MM.1S (cell line): ENCODE results near the gene GPR42.

Experiments
- DNase-seq: peaks from one replicate; pipeline ENCODE4 v3.0.0-alpha.2; 2015
- H2AFZ ChIP-seq: fragments of 300-600 bp; sonication (generic); 2 replicates; pipeline ENCODE4 v1.6.0; 2016; ENCODE audit warnings: antibody characterized with exemption, low read length
- H3F3A ChIP-seq: fragments of 300-600 bp; sonication (generic); 2 replicates; pipeline ENCODE4 v1.6.1; 2016; ENCODE audit warnings: mild to moderate bottlenecking, antibody characterized with exemption, low read length, moderate library complexity, mixed read lengths; ENCODE audit not compliant: insufficient read depth
- H3K27ac ChIP-seq: fragments of 300-600 bp; sonication (generic); 2 replicates; pipeline ENCODE4 v1.5.1; 2016; ENCODE audit warnings: mild to moderate bottlenecking, low read length
- H3K27me3 ChIP-seq: fragments of 300-600 bp; sonication (generic); replicated peaks from 2 replicates; pipeline ENCODE4 v1.6.0; 2016; ENCODE audit warnings: low read length; ENCODE audit not compliant: insufficient read depth
- H3K36me3 ChIP-seq: fragments of 300-600 bp; sonication (generic); replicated peaks from 2 replicates; pipeline ENCODE4 v1.6.1; 2016; ENCODE audit warnings: mild to moderate bottlenecking, low read length, mixed read lengths; ENCODE audit not compliant: insufficient read depth
- H3K4me1 ChIP-seq: fragments of 300-600 bp; sonication (generic); 2 replicates; pipeline ENCODE4 v1.6.1; 2016; ENCODE audit warnings: low read length, mixed read lengths
- H3K4me2 ChIP-seq: fragments of 300-600 bp; sonication (generic); 2 replicates; pipeline ENCODE4 v1.6.0; 2016; ENCODE audit warnings: low read depth, low read length
- H3K4me3 ChIP-seq: fragments of 300-600 bp; sonication (generic); 2 replicates; pipeline ENCODE4 v1.5.1; 2016; ENCODE audit warnings: low read length, mixed read lengths
- H3K79me2 ChIP-seq: fragments of 300-600 bp; sonication (generic); 2 replicates; pipeline ENCODE4 v1.6.1; 2016; ENCODE audit warnings: mixed run types, low read length, mixed read lengths
- H3K9ac ChIP-seq: fragments of 300-600 bp; sonication (generic); 2 replicates; pipeline ENCODE4 v1.6.1; 2016; ENCODE audit warnings: low read length, mixed read lengths
- H3K9me2 ChIP-seq: fragments of 300-600 bp; sonication (generic); replicated peaks from 2 replicates; pipeline ENCODE4 v1.6.1; 2016; ENCODE audit warnings: mild to moderate bottlenecking, low read length, mixed read lengths; ENCODE audit not compliant: insufficient read depth
- H3K9me3 ChIP-seq: fragments of 300-600 bp; sonication (generic); replicated peaks from 2 replicates; pipeline ENCODE4 v1.6.1; 2016; ENCODE audit warnings: mild to moderate bottlenecking, low read length, mixed read lengths; ENCODE audit not compliant: insufficient read depth
- H4K20me1 ChIP-seq: fragments of 300-600 bp; sonication (generic); 2 replicates; pipeline ENCODE4 v1.6.1; 2016; ENCODE audit warnings: mild to moderate bottlenecking, low read length, moderate library complexity, mixed read lengths; ENCODE audit not compliant: insufficient read depth
- CTCF ChIP-seq: fragments of 300-600 bp; sonication (generic); IDR thresholded peaks from 2 replicates; pipeline ENCODE4 v1.5.1; 2016; ENCODE audit warnings: antibody characterized with exemption, low read length, mixed read lengths
- EZH2 ChIP-seq: fragments of 300-600 bp; sonication (generic); optimal IDR thresholded peaks from 2 replicates; pipeline ENCODE3; 2017; ENCODE audit warnings: low read depth, mild to moderate bottlenecking, antibody characterized with exemption, low read length, mixed read lengths
- EZH2phosphoT487 ChIP-seq: fragments of 300-600 bp; sonication (generic); IDR thresholded peaks from 2 replicates; pipeline ENCODE4 v1.6.1; 2018; ENCODE audit warnings: antibody characterized with exemption, low read length

Gene GPR42

GRCh38 chr19:35396240-35396885, 25.5 kb downstream of the GPR42 start:
- Histone ChIP-seq H3K4me3 (no peak overlapping the region), H3K27ac (no peak overlapping the region), H3K27me3 (peaks cover 16% of the 10 kb centered on the region; the same call in 1 of the 2 replicates), H3K9ac (no peak overlapping the region), H3K9me2 (no peaks in the 10 kb centered on the region), H3K79me2 (no peaks in the 10 kb centered on the region), H4K20me1 (no peaks in the 10 kb centered on the region), H3K4me1 (no peaks in the 10 kb centered on the region), H3K9me3 (no peaks in the 10 kb centered on the region), H3F3A (no peaks in the 10 kb centered on the region; the same call in 1 of the 2 replicates), H2AFZ (no peak overlapping the region), H3K4me2 (no peak overlapping the region), H3K36me3 (no peaks in the 10 kb centered on the region)
- no peak for DNase-seq
- no peak for TF ChIP-seq EZH2phosphoT487
- no peak for TF ChIP-seq CTCF

GRCh38 chr19:35397064-35397463, 26.2 kb downstream of the GPR42 start:
- no peaks in the 10 kb centered on the region for H3K9me2 ChIP-seq
- H3K27ac ChIP-seq, result no peak overlapping the region
- H3K9ac ChIP-seq, result no peak overlapping the region
- H4K20me1 ChIP-seq, result no peaks in the 10 kb centered on the region
- H3K4me1 ChIP-seq, result no peaks in the 10 kb centered on the region
- H3K4me2 ChIP-seq, result no peak overlapping the region
- no peaks in the 10 kb centered on the region for H3K36me3 ChIP-seq
- no peaks in the 10 kb centered on the region; the same call in 1 of the 2 replicates for H3F3A ChIP-seq
- peaks cover 16% of the 10 kb centered on the region; the same call in 1 of the 2 replicates for H3K27me3 ChIP-seq
- TF ChIP-seq EZH2, result no peak
- no peak for TF ChIP-seq EZH2phosphoT487
- no peak for TF ChIP-seq CTCF
- no peak overlapping the region for H2AFZ ChIP-seq
- DNase-seq, result no peak
- H3K79me2 ChIP-seq, result no peaks in the 10 kb centered on the region
- H3K4me3 ChIP-seq, result no peak overlapping the region
- H3K9me3 ChIP-seq, result no peaks in the 10 kb centered on the region

GRCh38 chr19:35398570-35398969, 27.7 kb downstream of the GPR42 start:
- H3K4me3 ChIP-seq, result no peak overlapping the region
- no peaks in the 10 kb centered on the region for H3K9me3 ChIP-seq
- H2AFZ ChIP-seq, result no peak overlapping the region
- DNase-seq, result no peak
- H3K79me2 ChIP-seq, result no peaks in the 10 kb centered on the region
- no peak for TF ChIP-seq EZH2phosphoT487
- TF ChIP-seq CTCF, result no peak
- no peaks in the 10 kb centered on the region for H4K20me1 ChIP-seq
- no peak overlapping the region for H3K27ac ChIP-seq
- H3K4me2 ChIP-seq, result no peak overlapping the region
- H3K9ac ChIP-seq, result no peak overlapping the region
- H3K4me1 ChIP-seq, result no peaks in the 10 kb centered on the region
- peaks cover 16% of the 10 kb centered on the region; the same call in 1 of the 2 replicates for H3K27me3 ChIP-seq
- H3F3A ChIP-seq, result no peaks in the 10 kb centered on the region
- no peaks in the 10 kb centered on the region for H3K36me3 ChIP-seq
- H3K9me2 ChIP-seq, result no peaks in the 10 kb centered on the region
